HG02981 (cell line): ENCODE results near the gene TTC28.
"Not testable (repeated sequence)": the region's sequence is repeated elsewhere in the genome, so short reads cannot be mapped to it uniquely, and the experiment has no call there.

Experiments
- ATAC-seq: cut with Tn5 transposase; IDR thresholded peaks from one replicate; pipeline ENCODE4 v1.9.1; 2021; ENCODE audit warnings: mild to moderate bottlenecking, moderate library complexity; ENCODE audit not compliant: unreplicated experiment

TTC28 gene

GRCh38 chr22:28118957-28119631, 560.5 kb downstream of the TTC28 start:
- no peak for ATAC-seq

DNA sequence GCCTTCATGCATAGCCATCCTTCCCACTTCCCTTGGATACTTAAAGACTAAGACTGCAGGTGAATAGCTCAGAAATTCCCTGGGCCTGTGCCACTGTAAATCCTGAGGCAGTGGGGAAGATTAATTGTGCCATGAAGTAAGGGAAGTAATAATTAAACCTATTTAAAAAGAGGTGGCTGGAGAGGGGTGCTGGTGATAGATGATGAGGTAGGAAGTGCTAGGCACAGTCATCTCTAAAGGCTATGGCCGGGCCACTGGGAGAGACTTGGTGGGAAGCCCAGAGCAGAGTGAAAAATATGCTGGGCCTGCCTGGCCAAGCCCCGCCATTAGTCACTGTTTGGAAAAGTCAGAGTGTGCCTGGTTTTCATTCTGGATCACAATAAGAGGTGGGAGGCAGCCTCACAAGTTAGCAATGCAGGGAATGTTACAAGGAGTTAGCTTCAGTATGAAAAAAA, 563.4 kb downstream of the TTC28 start:
- no peak for ATAC-seq

GRCh38 chr22:28115426-28115825, 564.2 kb downstream of the TTC28 start:
- no peak for ATAC-seq

- no peak for ATAC-seq
These were observed 567.0 kb downstream of the TTC28 start for GRCh38 chr22:28112548-28113043.

GRCh38 chr22:28112190-28112544, 567.5 kb downstream of the TTC28 start:
- ATAC-seq: no peak

DNA sequence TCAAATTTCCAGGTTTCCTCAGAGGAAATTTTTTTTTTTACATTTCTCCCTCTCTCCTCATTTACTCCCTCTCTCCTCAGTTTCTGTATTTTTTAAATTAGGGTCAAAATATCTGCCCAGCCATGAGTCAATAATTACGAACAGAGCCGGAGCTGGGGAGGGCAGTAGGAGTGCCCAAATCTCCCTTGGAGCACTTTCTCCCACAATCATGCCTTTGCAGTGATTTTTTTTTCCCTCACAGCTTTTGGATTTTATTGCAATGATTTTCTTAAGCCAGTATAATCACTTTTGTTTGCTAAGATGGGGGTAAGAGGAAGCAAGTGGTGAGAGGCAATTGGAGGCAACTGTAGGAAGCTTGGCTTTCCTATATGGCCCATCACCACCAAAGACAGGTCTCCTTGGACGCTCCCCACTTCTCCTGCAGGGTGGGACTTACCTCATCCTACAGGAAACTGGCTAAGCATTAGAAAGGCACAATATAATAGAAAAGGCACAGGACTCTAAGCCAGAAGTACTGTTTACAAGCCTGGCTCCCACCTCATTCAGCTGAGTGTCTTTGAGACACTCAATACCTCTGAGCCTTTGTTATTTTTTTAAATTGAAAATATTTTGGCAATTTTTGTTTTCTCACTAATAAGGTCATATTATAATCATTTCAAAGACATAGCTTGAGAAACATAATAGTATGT, 568.0 kb downstream of the TTC28 start:
- no peak for ATAC-seq

DNA sequence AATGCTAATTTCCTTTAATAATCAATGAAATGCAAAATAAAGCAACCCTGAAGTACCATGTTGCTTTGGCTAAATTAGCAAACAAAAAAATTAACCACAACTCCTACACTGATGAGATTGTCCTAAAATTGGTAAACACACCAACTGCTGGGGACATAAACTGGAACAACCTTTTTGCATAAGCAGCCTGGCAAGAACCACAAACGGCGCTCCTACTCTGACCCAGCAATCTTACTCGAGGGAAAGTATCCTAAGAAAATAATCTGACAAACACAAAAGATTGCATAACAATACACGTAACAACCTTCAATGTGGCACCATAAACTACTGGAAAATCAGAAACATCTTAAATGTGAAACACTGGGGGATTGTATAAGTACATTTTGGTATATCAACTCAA, 570.8 kb downstream of the TTC28 start:
- ATAC-seq: no peak

- no peak for ATAC-seq
These were observed 573.0 kb downstream of the TTC28 start for GRCh38 chr22:28106617-28107016.

DNA sequence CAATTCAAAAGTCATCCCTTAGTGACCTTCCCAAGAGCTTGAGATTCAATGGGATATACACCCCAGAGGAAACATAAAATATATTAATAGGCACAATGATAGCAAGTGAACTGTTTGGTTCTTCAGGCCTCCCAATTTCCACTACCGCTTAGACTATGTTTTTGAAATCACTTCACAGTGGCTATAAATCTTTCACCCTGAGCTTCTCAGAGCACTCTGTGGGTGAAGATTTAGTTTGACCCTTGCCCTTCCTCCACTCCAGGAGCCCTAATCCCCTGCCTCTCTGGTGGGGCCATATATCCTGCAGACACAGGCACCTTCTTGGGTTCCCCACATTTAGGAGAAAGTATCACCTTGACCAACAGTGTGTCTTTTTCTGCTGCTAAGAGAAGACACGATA, 573.7 kb downstream of the TTC28 start:
- no peak for ATAC-seq

DNA sequence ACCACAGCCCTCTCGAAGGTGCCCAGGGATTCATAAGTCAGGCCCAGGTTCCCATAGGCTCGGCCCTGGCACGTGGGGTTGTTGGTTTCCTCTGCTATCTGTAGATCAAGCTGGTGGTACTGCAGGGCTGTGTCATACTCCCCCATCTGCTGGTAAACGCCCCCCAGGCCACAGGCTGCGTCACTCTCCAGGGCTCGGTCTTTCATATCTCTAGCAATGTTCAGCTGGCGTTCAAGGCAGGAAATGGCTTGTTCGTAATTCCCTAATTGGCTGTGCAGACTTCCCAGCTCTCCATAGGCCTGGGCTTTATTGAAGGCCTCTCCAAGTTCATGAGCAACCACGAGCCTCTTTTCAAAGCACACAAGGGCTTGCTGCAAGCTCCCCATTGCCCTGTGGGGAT, 574.2 kb downstream of the TTC28 start:
- ATAC-seq: no peak

- ATAC-seq: no peak
These were observed 576.0 kb downstream of the TTC28 start for GRCh38 chr22:28103596-28103995.

- ATAC-seq: no peak
These were observed 577.4 kb downstream of the TTC28 start for GRCh38 chr22:28102151-28102812.

DNA sequence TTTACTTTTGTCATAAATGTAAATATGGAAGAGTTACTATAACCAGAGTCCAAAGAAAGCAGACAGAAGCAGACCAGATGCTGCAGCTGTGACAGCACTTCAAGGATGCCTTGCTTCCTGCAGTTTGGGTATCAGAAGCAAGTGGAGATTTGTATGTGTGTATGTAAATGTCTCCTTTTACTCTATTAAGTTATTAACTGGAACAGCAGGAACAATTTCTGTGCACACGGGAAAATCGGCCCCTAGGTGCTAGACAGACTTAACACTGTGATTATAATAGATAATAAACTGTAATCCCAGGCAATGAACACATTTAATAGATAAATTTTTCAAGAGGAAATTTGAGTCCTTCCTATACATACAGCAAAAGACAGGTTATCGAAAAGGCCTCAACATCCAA, 582.0 kb downstream of the TTC28 start:
- no peak for ATAC-seq

GRCh38 chr22:28096161-28096560, 583.5 kb downstream of the TTC28 start:
- no peak for ATAC-seq

DNA sequence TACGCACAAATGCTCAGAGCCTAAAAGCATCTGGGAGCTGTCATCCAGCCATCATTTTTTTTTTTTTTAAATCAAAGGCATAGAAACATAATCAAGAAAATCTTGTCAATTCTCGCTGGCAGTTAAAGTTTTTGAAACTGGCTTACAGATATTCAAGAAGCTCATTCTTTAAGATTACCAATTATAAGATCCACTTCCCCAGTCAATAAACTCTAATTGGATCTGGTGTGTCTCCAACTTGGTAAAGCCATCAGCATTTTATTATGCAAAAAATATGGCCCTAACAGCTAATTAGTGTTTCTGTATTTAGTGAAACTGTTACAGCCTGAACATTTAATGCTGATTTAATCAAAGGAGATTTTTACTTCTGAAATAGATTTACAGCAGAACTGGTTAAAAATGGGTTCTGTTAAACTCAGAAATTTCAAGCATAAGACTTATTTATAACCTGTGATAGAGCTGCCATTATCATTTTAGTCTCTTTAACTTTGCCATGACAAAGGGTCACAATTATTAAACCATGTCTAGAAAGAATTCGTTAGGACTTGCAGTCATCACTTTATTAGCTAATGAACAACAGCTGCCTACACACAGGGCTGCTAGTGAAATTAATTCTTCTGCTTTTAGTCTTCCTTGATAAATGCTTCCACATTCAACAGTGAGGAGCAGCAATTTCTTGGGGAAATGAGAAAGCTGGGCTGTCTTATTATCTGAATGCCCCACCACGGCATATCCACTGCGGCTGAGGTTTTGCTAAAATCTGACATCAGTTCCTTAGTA, 584.1 kb downstream of the TTC28 start:
- ATAC-seq: no peak

DNA sequence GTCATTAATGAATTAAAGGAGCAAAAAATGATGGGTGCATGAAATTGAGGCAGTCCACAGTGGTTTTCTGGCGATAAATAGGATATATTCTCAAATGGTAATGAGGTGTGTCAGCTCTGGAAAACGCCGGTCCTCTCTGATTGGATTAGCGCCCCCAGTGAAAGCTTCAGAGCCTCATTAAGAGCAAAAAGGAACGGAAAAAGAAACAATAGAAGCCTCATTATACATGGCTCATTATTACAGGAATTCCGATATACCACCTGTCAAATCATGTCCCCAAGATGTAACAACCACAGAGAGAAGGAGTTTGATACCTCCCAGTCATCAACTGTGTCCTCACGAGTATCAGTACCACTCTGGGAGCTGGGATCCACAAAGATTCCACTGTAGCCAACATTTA, 584.9 kb downstream of the TTC28 start:
- ATAC-seq: no peak

DNA sequence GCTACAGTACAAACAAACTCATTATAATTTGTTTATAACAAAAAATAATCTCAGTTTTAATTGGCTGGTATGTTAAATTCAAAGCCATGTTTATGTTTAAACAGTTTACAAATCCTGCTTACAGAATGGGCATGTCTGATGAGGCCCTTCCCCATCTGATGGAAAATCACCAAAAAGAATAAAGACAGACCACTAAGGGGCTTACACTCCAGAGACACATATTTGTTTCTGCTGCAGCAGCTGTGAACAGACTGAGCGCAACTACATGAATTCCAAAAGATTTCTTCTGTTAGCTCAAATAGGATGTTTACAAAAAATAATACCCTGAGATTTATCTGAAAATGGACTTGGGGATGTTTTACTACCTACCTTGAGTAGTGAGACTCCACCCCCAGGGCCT, 585.9 kb downstream of the TTC28 start:
- ATAC-seq: no peak

GRCh38 chr22:28091486-28091885, 588.2 kb downstream of the TTC28 start:
- no peak for ATAC-seq

DNA sequence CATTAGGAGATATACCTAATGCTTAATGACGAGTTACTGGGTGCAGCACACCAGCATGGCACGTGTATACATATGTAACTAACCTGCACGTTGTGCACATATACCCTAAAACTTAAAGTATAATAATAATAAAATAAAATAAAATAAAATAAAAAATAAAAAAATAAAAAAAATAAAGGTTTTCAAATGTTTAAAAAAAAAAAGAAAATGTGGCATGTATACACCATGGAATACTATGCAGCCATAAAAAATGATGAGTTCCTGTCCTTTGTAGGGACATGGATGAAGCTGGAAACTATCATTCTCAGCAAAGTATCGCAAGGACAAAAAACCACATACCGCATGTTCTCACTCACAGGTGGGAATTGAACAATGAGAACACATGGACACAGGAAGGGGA, 590.1 kb downstream of the TTC28 start:
- not testable (repeated sequence) for ATAC-seq

- ATAC-seq: no peak
These were observed 602.5 kb downstream of the TTC28 start for GRCh38 chr22:28077166-28077565.

GRCh38 chr22:28075358-28075981, 604.2 kb downstream of the TTC28 start:
- no peak for ATAC-seq
